Fibroblast of upper back skin (primary cell): ENCODE results near the gene NECTIN2.
"Not testable (repeated sequence)": the region's sequence is repeated elsewhere in the genome, so short reads cannot be mapped to it uniquely, and the experiment has no call there.

Experiments used
- DNase-seq: peaks from one replicate; pipeline ENCODE4 v3.0.0-alpha.2; 2013

The NECTIN2 gene

GRCh38 chr19:44855606-44856005, 9.5 kb downstream of the NECTIN2 start:
- DNase-seq = no peak

GRCh38 chr19:44856421-44857083, 10.5 kb downstream of the NECTIN2 start:
- no peak for DNase-seq

DNA sequence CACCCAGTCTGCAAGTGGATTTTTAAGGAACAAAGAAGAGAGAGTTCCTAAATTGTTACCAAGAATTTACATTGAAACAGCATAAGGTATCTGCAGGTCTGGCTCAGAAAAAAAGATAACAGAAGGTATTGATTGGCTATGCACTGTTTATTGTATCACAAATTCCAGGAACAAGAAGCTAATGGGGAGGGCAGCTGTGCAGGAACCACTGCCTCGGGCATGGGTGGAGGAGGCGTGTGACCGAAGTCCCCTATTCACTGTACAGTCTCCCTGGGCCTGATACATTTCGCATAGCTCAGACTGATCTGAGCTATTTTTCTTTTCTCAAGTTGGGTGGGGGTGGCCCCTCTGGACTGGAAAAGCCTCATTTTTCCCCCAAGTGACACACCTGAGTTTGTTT, 11.7 kb downstream of the NECTIN2 start:
- DNase-seq = no peak

GRCh38 chr19:44861576-44861975, 15.5 kb downstream of the NECTIN2 start:
- not testable (repeated sequence) for DNase-seq

- DNase-seq = no peak
These were observed 17.9 kb downstream of the NECTIN2 start for GRCh38 chr19:44863990-44864389.

DNA sequence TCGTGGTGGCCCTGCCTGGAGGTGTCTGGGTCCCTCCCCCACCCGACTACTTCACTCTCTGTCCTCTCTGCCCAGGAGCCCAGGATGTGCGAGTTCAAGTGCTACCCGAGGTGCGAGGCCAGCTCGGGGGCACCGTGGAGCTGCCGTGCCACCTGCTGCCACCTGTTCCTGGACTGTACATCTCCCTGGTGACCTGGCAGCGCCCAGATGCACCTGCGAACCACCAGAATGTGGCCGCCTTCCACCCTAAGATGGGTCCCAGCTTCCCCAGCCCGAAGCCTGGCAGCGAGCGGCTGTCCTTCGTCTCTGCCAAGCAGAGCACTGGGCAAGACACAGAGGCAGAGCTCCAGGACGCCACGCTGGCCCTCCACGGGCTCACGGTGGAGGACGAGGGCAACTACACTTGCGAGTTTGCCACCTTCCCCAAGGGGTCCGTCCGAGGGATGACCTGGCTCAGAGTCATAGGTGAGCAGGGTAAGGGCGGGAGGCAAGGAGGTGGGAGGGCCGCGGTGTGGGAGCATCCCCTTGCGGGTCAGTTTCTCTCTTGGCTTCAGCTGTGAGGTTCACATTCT, 19.2 kb downstream of the NECTIN2 start:
- DNase-seq = no peak

GRCh38 chr19:44866664-44867063, 20.6 kb downstream of the NECTIN2 start:
- DNase-seq = no peak

GRCh38 chr19:44867578-44867977, 21.5 kb downstream of the NECTIN2 start:
- no peak for DNase-seq

DNA sequence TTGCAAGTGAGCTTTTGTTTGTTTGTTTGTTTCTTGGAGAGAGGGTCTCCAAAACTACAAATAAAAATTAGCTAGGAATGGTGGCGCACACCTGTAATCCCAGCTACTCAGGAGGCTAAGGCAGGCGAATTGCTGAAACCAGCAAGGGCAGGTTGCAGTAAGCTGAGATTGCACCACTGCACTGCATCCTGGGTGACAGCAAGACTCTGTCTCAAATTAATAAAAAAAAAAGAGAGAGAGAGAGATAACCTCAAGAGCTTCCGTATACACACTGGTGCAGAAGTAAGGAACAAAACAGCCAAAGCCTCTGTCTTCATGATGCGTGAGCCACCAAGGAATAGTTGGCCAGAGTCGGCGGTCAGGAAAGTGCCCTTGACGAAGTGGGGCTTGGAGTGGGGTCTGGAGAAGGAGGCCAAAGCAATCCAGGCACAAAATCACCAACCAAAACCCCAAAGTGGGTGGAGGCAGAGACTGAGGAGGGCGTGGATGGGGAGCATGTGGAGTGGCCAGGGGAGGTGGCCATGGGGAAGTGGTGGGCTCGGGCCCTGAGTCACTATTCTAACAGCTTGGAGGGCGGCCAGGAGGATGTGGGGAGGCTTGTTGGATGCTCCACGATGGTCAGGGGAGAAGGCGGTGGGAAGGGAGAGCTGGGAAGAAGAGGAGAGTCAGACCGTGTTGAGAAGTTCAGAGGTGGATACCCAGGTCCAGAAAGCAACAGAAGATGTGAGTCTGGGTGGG, 23.8 kb downstream of the NECTIN2 start:
- DNase-seq = peak; percentile 75

- no peak for DNase-seq
These were observed 25.7 kb downstream of the NECTIN2 start for GRCh38 chr19:44871809-44872208.

GRCh38 chr19:44872661-44873060, 26.6 kb downstream of the NECTIN2 start:
- no peak for DNase-seq

- DNase-seq = no peak
These were observed 28.2 kb downstream of the NECTIN2 start for GRCh38 chr19:44874317-44874716.

DNA sequence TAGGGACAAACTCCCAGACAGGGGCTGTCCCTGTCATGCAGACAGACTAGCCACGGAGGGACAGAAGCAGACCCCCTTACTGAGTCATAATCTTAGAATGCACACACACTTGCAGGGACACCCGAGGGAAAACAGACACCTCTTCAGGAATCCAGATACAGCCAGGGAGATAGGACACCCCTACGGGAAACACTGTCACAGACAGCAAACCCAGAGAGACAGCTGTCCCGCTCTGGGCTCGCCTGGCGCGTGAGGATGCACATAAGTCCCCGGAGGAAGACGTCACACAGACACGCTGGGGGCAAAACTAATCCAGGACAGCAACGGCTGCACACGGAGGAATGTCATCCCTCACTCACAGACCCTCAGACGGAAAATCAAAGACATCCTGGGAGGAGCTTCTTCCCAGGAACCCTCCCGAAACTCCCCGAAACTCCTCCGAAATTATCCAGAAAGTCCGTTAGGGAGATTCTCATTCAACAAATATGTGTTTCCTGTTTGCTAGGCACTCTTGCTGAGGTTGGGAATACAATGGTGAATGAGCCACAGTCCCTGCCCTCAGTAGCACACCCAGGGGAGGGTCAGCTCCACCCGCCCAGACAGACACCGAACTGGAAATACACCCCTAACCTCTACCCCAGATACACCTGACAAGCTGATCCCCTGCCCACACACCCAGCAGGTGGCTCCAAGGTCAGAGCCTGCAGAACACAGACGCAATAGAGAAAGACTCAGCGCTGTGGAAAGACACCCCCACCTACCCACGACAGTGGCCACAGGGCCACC, 29.8 kb downstream of the NECTIN2 start:
- peak; percentile 27 for DNase-seq

DNA sequence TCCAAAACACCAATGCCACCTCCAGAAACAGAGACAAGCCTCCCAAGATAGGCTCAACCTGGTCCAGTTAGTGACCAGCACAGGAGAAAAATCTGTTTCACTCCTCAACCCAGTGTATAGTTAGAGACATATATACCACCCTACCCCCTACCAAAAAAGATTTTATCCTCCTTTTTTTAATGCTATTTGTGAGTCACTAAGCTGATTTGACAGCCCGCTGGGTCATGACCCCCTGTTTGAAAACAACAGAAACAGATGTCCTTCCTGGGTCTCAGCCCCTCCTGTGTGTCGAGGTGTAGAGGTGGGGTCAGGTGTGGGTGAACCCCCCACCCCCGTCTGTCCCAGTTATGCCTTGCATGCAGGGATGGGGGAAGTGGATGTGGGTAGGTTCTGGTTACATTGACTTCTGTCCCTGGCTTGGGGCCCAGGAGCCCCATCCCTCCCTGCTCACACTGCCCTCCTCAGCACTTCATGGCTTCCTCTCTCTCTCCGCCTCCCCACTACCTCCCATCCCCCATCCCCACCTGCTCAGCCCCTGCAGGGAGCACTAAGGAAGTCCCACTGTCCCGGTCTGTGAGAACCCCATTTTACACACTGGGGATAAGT, 30.9 kb downstream of the NECTIN2 start:
- DNase-seq = no peak

- DNase-seq = no peak
These were observed 32.2 kb downstream of the NECTIN2 start for GRCh38 chr19:44878120-44878865.

DNA sequence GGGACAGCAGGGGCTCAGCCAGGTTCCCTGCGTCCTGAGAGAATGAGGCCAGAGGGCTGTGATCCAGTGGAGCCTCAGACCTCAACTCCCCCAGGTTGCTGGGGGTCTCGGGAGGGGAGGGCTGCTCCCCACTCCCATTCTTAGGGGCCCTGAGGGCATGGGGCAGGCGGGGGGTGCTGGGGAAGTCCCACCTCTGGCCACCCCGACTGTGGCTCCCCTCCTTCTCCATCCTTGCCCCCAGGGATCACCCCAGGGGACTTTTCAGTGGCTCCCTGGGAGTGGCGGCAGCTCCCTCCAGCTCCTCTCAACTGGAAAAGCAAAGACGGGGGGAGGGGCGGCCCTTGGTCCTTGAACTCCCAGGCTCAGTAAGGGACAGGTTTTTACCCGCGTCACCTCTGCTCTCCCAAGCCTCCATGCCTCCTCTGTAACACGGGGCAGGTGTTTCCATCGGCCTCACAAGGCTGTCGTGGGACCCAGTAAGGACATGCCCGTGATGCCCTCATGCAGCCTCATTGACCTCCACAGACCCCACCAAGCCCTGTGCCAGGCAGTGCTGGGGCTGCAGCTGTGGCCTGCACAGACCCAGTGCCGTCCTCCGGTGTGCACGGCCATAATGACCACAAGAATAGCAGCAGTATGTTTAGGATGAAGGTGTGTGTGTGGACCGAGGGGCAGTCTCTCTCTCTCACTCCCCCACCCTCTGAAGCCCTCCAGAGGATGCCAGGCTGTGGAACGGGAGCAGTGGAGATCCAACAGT, 33.4 kb downstream of the NECTIN2 start:
- DNase-seq = no peak

DNA sequence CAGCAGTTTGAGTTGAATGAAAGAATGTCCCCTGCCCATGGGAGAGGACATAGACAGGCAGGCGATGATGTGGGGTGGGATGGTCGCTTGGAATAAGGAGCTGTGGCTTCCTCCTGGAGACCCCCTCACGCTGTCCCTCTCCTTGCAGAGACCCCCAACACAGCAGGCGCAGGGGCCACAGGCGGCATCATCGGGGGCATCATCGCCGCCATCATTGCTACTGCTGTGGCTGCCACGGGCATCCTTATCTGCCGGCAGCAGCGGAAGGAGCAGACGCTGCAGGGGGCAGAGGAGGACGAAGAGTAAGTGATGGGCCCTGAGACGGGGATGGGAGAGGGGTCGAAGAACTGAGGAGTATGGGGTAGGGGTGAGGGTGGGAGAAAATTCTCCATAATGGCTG, 36.0 kb downstream of the NECTIN2 start:
- DNase-seq = no peak

- DNase-seq = not testable (repeated sequence)
These were observed 36.7 kb downstream of the NECTIN2 start for GRCh38 chr19:44882619-44883397.

DNA sequence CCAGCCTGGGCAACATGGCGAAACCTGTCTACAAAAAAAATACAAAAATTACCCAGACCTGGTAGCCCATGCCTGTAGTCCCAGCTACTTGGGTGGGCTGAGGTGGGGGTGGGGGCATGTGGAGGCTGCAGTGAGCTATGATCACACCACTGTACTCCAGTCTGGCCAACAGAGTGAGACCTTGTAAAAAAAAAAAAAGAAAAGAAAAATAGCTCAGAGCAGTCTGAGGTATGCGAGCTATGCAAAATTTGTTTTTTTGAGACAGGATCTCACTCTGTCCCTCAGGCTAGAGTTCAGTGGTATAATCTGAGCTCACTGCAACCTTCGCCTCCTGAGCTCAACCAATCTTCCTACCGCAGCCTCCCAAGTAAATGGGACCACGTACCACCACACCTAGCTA, 37.8 kb downstream of the NECTIN2 start:
- DNase-seq = peak; percentile 28

DNA sequence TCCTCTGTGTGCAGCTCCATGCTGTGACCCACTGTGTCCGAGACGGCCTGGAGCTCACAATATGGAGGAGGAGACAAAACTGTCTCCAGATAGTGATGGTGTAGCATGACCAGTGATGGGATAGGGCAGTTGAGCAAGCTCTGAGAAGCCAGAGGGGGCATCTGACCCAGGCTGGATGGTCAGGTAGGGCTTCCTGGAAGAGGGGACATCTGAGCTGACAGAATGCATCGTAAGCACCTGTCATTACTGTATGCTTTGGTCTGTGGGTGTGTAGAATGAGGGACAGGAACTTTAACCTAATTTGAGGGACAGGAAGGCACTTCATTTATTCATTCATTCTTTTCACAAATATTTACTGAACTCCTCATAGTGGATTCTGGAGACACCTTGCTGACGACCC, 38.5 kb downstream of the NECTIN2 start:
- DNase-seq = no peak

DNA sequence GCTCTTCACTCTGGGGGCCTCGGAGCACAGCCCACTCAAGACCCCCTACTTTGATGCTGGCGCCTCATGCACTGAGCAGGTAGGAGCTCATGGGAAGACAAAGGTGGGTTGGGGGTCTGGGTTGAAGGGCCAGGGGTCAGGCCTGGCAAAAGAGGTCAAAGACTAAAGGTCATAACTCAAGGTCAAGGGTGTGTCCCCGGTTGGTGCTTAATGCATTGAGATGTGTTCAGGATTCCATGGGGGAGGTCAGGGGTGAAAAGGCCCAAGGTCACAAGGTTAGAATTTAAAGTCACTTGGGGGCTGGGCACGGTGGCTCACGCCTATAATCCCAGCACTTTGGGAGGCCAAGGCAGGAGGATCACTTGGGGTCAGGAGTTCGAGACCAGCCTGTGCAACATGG, 40.0 kb downstream of the NECTIN2 start:
- no peak for DNase-seq
